SK-N-SH (cell line): ENCODE data around the gene CFAP52. TPM values are rescaled to one million over a fixed set of nuclear protein-coding genes. Genes with fewer than 3 reads are reported as not detected.

Experiments
- CTCF ChIA-PET: fragments of 300-600, 350-600 bp; formaldehyde crosslinking; extraction: SDS; loops from one replicate; lab custom pipeline; 2021; lab: Yijun Ruan, JAX
- POLR2A ChIA-PET: fragments of 350-600 bp; sonication (Branson Sonifier 250); formaldehyde crosslinking; extraction: SDS; loops from one replicate; lab custom pipeline; 2020; ENCODE audit warnings: antibody characterized with exemption, inconsistent platforms; lab: Yijun Ruan, JAX
- DNase-seq: peaks from one replicate; pipeline ENCODE4 v3.0.0; 2012
- H2AFZ ChIP-seq: fragments of 200-600 bp; sonication (generic); 2 replicates; pipeline ENCODE4 v1.8.1; 2016; ENCODE audit warnings: antibody characterized with exemption, mild to moderate bottlenecking, low read depth
- H3F3A ChIP-seq: fragments of 200-600 bp; sonication (generic); replicated peaks from 2 replicates; pipeline ENCODE3; 2016; ENCODE audit warnings: antibody characterized with exemption, mild to moderate bottlenecking; ENCODE audit not compliant: insufficient read depth
- H3K27ac ChIP-seq, 2 experiments: fragments of 200-500 bp in 1 of 2; fragments of 200-600 bp in 1 of 2; sonication (Bioruptor generic) in 1 of 2; sonication (generic), shearing (Covaris generic) in 1 of 2; 2 replicates each; pipeline versions ENCODE4 v1.5.1 to v1.6.1; 2014 to 2016; ENCODE audit warnings: low read depth in 2 of 2, inconsistent platforms in 1 of 2, low read length in 1 of 2, mild to moderate bottlenecking in 1 of 2, mixed read lengths in 1 of 2
- H3K27me3 ChIP-seq: fragments of 200-600 bp; sonication (generic), shearing (Covaris generic); 2 replicates; pipeline ENCODE4 v1.6.1; 2016; ENCODE audit warnings: mixed run types; ENCODE audit not compliant: insufficient read depth
- H3K36me3 ChIP-seq, 2 experiments: fragments of 200-500 bp in 1 of 2; fragments of 200-600 bp in 1 of 2; sonication (Bioruptor generic) in 1 of 2; sonication (generic) in 1 of 2; replicated peaks in 1 of 2; 2 replicates each; pipeline versions ENCODE3 to v1.5.1; 2014 to 2016; ENCODE audit warnings: low read length in 1 of 2, mild to moderate bottlenecking in 1 of 2; ENCODE audit not compliant: insufficient read depth in 2 of 2, control insufficient read depth in 1 of 2
- H3K4me1 ChIP-seq, 2 experiments: fragments of 200-500 bp in 1 of 2; fragments of 200-600 bp in 1 of 2; sonication (Bioruptor generic) in 1 of 2; sonication (generic), shearing (Covaris generic) in 1 of 2; 2 replicates each; pipeline versions ENCODE4 v1.5.1 to v1.6.1; 2014 to 2016; ENCODE audit warnings: low read depth in 1 of 2, low read length in 1 of 2, mixed run types in 1 of 2; ENCODE audit not compliant: insufficient read depth in 2 of 2, control insufficient read depth in 1 of 2
- H3K4me2 ChIP-seq: fragments of 200-600 bp; sonication (generic), shearing (Covaris generic); 2 replicates; pipeline ENCODE4 v1.6.1; 2017; ENCODE audit warnings: mixed run types
- H3K4me3 ChIP-seq, 2 experiments: fragments of 200-500 bp in 1 of 2; fragments of 200-600 bp in 1 of 2; sonication (Bioruptor generic) in 1 of 2; sonication (generic), shearing (Covaris generic) in 1 of 2; 2 replicates each; pipeline versions ENCODE4 v1.5.1 to v1.8.1; 2014 to 2016; ENCODE audit warnings: low read depth in 2 of 2, inconsistent platforms in 1 of 2, low read length in 1 of 2, mild to moderate bottlenecking in 1 of 2, mixed read lengths in 1 of 2, moderate library complexity in 1 of 2
- H3K79me2 ChIP-seq: fragments of 200-600 bp; sonication (generic); 2 replicates; pipeline ENCODE4 v1.8.1; 2017; ENCODE audit warnings: mild to moderate bottlenecking; ENCODE audit not compliant: insufficient read depth
- H3K9ac ChIP-seq: fragments of 200-600 bp; sonication (generic); 2 replicates; pipeline ENCODE4 v1.6.1; 2017; ENCODE audit warnings: mixed run types
- H3K9me2 ChIP-seq: fragments of 200-600 bp; sonication (generic); 2 replicates; pipeline ENCODE4 v1.6.1; 2017; ENCODE audit warnings: mixed run types
- H3K9me3 ChIP-seq: fragments of 200-600 bp; sonication (generic); 2 replicates; pipeline ENCODE4 v1.6.1; 2017; ENCODE audit warnings: mixed run types, mild to moderate bottlenecking, moderate library complexity
- H4K20me1 ChIP-seq: fragments of 200-600 bp; sonication (generic); 2 replicates; pipeline ENCODE4 v1.6.1; 2017; ENCODE audit warnings: mild to moderate bottlenecking, mixed run types; ENCODE audit not compliant: insufficient read depth
- CTCF ChIP-seq: fragments of 200-600 bp; sonication (generic); IDR thresholded peaks from 2 replicates; pipeline ENCODE4 v1.6.1; 2017; ENCODE audit warnings: antibody characterized with exemption, mild to moderate bottlenecking, moderate library complexity
- FOXM1 ChIP-seq: IDR thresholded peaks from 2 replicates; pipeline ENCODE4 v1.4.0; 2012; ENCODE audit warnings: low read depth, mild to moderate bottlenecking
- MXI1 ChIP-seq: IDR thresholded peaks from 2 replicates; pipeline ENCODE4 v1.6.1; 2012; ENCODE audit warnings: mild to moderate bottlenecking, low read depth, low read length, improper control_type of control experiment
- NRF1 ChIP-seq: IDR thresholded peaks from 2 replicates; pipeline ENCODE4 v1.6.1; 2012; ENCODE audit warnings: low read depth, mild to moderate bottlenecking, low read length
- POLR2AphosphoS5 ChIP-seq: IDR thresholded peaks from 2 replicates; pipeline ENCODE4 v1.6.1; 2012; ENCODE audit warnings: low read depth, low read length
- RFX5 ChIP-seq: IDR thresholded peaks from 2 replicates; pipeline ENCODE4 v1.6.1; 2012; ENCODE audit warnings: mild to moderate bottlenecking, improper control_type of control experiment, low read length
- TCF12 ChIP-seq: IDR thresholded peaks from 2 replicates; pipeline ENCODE4 v1.4.0; 2012
- YY1 ChIP-seq: IDR thresholded peaks from 2 replicates; pipeline ENCODE4 v1.4.0; 2012; ENCODE audit warnings: low read depth, mild to moderate bottlenecking
- WGBS: methylation state at CpG from one replicate; pipeline ENCODE4 v1.1.6; 2017; ENCODE audit warnings: low lambda C conversion rate; 5-methylcytosine and 5-hydroxymethylcytosine counted together
- polyA plus RNA-seq, 3 experiments: library from polyadenylated mRNA; depleted of rRNA; stranded (reverse); fragments of >200 nt; gene quantifications; 2 replicates each; pipeline ENCODE4 v1.2.3, GENCODE V29; 2012

CFAP52 gene
- polyA plus RNA-seq, 1 of the 3 experiments (the other 2 are of a cell fraction) = 0.26 TPM

DNA sequence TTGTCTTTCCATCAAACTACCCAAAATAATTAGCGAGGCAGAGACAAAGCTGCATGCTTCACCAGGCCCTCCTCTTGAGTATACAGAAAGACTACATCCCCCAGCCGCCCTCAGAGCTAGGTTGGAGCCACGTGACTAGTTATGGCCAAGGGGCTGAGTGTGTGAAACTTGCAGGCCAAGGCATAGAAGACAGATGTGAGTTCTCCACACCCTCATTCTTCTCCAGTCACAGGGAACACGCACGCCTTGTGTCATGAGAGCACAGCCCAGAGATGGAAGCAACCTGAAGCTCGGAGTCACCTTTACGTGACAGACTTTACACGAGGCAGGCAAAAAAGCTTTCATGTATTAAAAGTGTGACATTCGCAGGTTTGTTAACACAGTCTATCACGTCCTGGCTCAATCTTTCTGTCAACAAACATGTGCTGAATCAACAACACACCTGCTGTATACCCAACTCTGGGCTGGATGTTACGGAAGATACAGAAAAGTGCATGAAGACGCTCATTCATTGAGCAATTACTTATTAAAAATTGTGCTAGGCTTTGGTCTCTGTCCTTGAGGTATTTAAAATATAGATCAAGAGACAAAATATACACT, 39.2 kb upstream of the CFAP52 start:
- H3K4me3 ChIP-seq = no peak overlapping the region
- no peaks in the 10 kb centered on the region for H3F3A ChIP-seq
- CTCF ChIA-PET = interaction anchor here (0.6 kb wide), 1 partner anchor 39 kb away, joined by 3 read pairs; the partner anchor contains the start of gene STX8
- POLR2A ChIA-PET = interaction anchor here (0.6 kb wide), 1 partner anchor 269 kb away, joined by 3 read pairs; no protein-coding TSS in a partner anchor
- TF ChIP-seq NRF1 (no peak), CTCF (no peak), FOXM1 (no peak), YY1 (no peak), POLR2AphosphoS5 (no peak), TCF12 (no peak)
- H3K27me3 ChIP-seq = no peaks in the 10 kb centered on the region
- no peaks in the 10 kb centered on the region for H4K20me1 ChIP-seq
- H3K9me2 ChIP-seq = no peaks in the 10 kb centered on the region
- H3K4me1 ChIP-seq = no peaks in the 10 kb centered on the region
- H3K36me3 ChIP-seq = no peaks in the 10 kb centered on the region
- no peak overlapping the region for H3K4me2 ChIP-seq
- 94% methylated on average over 12 of the region's 12 CpGs for WGBS
- H3K9me3 ChIP-seq = no peaks in the 10 kb centered on the region
- no peak for DNase-seq
- H3K9ac ChIP-seq = no peak overlapping the region
- no peak overlapping the region for H3K27ac ChIP-seq
- H3K79me2 ChIP-seq = no peaks in the 10 kb centered on the region
- H2AFZ ChIP-seq = no peak overlapping the region

DNA sequence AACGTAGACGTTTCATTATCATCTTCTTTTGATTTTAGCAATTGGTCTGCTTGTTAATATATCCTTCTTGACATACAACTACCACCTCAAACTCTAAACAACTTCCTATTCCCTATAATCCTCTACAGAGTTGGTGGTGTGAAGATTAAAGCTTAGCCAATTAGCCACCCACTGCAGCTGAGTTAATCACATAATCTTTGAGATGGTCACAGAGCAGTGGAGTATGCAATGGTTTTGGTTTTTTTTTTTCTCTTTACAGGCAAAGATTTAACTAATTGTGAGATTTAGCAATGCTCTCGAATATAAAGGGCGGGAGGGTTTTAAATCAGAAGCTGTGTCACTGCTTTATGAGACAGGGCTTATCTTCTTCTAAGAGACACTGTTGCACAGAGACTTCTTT, 37.8 kb upstream of the CFAP52 start:
- Histone ChIP-seq H3K9ac (no peak overlapping the region), H3K27me3 (no peaks in the 10 kb centered on the region), H3K79me2 (no peaks in the 10 kb centered on the region), H3F3A (no peaks in the 10 kb centered on the region), H3K9me3 (no peaks in the 10 kb centered on the region), H3K4me1 (no peaks in the 10 kb centered on the region), H3K36me3 (no peaks in the 10 kb centered on the region), H3K27ac (no peak overlapping the region), H2AFZ (no peak overlapping the region), H3K4me3 (no peak overlapping the region), H3K9me2 (no peaks in the 10 kb centered on the region), H4K20me1 (no peaks in the 10 kb centered on the region), H3K4me2 (no peak overlapping the region)
- CTCF ChIA-PET = no interaction called here
- POLR2A ChIA-PET = no interaction called here
- 86% methylated on average over 4 of the region's 4 CpGs for WGBS
- TF ChIP-seq RFX5 = no peak
- no peak for TF ChIP-seq TCF12
- no peak for TF ChIP-seq NRF1
- TF ChIP-seq MXI1 = no peak
- TF ChIP-seq CTCF = no peak
- DNase-seq = no peak
